HepG2 (cell line): ENCODE data around the gene TMEM273. TPM values are rescaled to one million over a fixed set of nuclear protein-coding genes. Genes with fewer than 3 reads are reported as not detected.

Experiments
- ATAC-seq: fragments of 200-7000 bp; cut with Tn5 transposase; 3 replicates; pipeline ENCODE4 v1.9.1; 2020; ENCODE audit warnings: mild to moderate bottlenecking, moderate library complexity
- BruUV-seq: library from RNA; stranded (reverse); fragments of 400-500 nt; replicated peaks from 2 replicates; lab custom pipeline; 2021; lab: Mats Ljungman, UMichigan
- CTCF ChIA-PET: fragments of 300-600 bp; formaldehyde crosslinking; extraction: SDS; loops from one replicate; lab custom pipeline; 2021; ENCODE audit warnings: low total read pairs, inconsistent platforms, low intra/inter-chr PET ratio; lab: Yijun Ruan, JAX
- POLR2A ChIA-PET: fragments of 350-600 bp; sonication (Branson Sonifier 250); formaldehyde crosslinking; loops from one replicate; lab custom pipeline; 2020; ENCODE audit warnings: antibody characterized with exemption, inconsistent platforms; lab: Yijun Ruan, JAX
- DNase-seq: peaks from one replicate; pipeline ENCODE4 v3.0.0-alpha.2; 2015; ENCODE audit warnings: low spot score
- FAIRE-seq: peaks from 3 replicates; lab custom pipeline; 2011; peaks lifted over from hg19 to GRCh38; lab: Jason Lieb, UNC
- H2AFZ ChIP-seq: one replicate; pipeline ENCODE4 v1.6.1; 2011; ENCODE audit warnings: low read length, inconsistent platforms
- H3K27ac ChIP-seq: fragments of 300-600 bp; 3 replicates; pipeline ENCODE4 v1.8.0; 2011; ENCODE audit warnings: mixed run types, mild to moderate bottlenecking, mixed read lengths, low read length, inconsistent platforms; ENCODE audit not compliant: insufficient read depth; ENCODE audit errors: extremely low read length
- H3K27me3 ChIP-seq, 2 experiments: fragments of 200-600 bp in 1 of 2; 2 replicates in 1 of 2; 3 replicates in 1 of 2; pipeline versions ENCODE4 v1.6.0 to v1.8.0; 2011; ENCODE audit warnings: low read length in 2 of 2, mild to moderate bottlenecking in 2 of 2, moderate library complexity in 2 of 2, inconsistent platforms in 1 of 2; ENCODE audit not compliant: insufficient read depth in 2 of 2, control insufficient read depth in 1 of 2
- H3K36me3 ChIP-seq, 2 experiments: fragments of 200-600 bp in 1 of 2; replicated peaks in 1 of 2; 2 replicates in 1 of 2; 3 replicates in 1 of 2; pipeline versions ENCODE4 v1.5.1 to v1.8.0; 2011; ENCODE audit warnings: low read length in 2 of 2, inconsistent platforms in 1 of 2; ENCODE audit not compliant: insufficient read depth in 2 of 2, control insufficient read depth in 1 of 2
- H3K4me1 ChIP-seq: 2 replicates; pipeline ENCODE4 v1.5.1; 2012; ENCODE audit warnings: low read length, inconsistent platforms; ENCODE audit not compliant: insufficient read depth
- H3K4me2 ChIP-seq: 2 replicates; pipeline ENCODE4 v1.6.0; 2011; ENCODE audit warnings: low read depth, low read length, inconsistent platforms
- H3K4me3 ChIP-seq, 3 experiments: fragments of 200-600 bp in 1 of 3; sonication (generic), shearing (Covaris generic) in 1 of 3; replicated peaks in 1 of 3; 2 replicates each; pipeline ENCODE4 v1.5.1; 2011 to 2016; ENCODE audit warnings: low read length in 3 of 3, inconsistent platforms in 2 of 3, low read depth in 2 of 3, mild to moderate bottlenecking in 2 of 3, control low read depth in 1 of 3, mixed read lengths in 1 of 3; ENCODE audit not compliant: insufficient read depth in 1 of 3
- H3K79me2 ChIP-seq: one replicate; pipeline ENCODE4 v1.6.1; 2011; ENCODE audit warnings: low read length, inconsistent platforms; ENCODE audit not compliant: insufficient read depth
- H3K9ac ChIP-seq: 2 replicates; pipeline ENCODE4 v1.6.0; 2011; ENCODE audit warnings: mild to moderate bottlenecking, low read depth, low read length, inconsistent platforms; ENCODE audit not compliant: insufficient read depth
- H3K9me3 ChIP-seq: 2 replicates; pipeline ENCODE4 v1.5.1; 2012; ENCODE audit warnings: mild to moderate bottlenecking, low read length
- H4K20me1 ChIP-seq: 2 replicates; pipeline ENCODE4 v1.6.0; 2011; ENCODE audit warnings: inconsistent platforms, mild to moderate bottlenecking, low read length, moderate library complexity; ENCODE audit not compliant: insufficient read depth
- CBX1 ChIP-seq: IDR thresholded peaks from one replicate; pipeline ENCODE4 v1.6.1; 2016; ENCODE audit warnings: antibody characterized with exemption, low read depth
- DNMT1 ChIP-seq: sonication (generic); formaldehyde crosslinking; IDR thresholded peaks from 2 replicates; pipeline ENCODE4 v1.5.1; 2020; ENCODE audit warnings: mild to moderate bottlenecking, missing genetic modification reagents
- HNF4A ChIP-seq: sonication (generic); formaldehyde crosslinking; IDR thresholded peaks from 2 replicates; pipeline ENCODE4 v1.4.0; 2020; ENCODE audit warnings: missing genetic modification reagents
- RFX1 ChIP-seq: fragments of 450-650 bp; IDR thresholded peaks from 2 replicates; pipeline ENCODE4 v1.6.1; 2017
- ZNF44 ChIP-seq: sonication (generic); formaldehyde crosslinking; IDR thresholded peaks from 2 replicates; pipeline ENCODE4 v1.5.1; 2020; ENCODE audit warnings: mild to moderate bottlenecking, missing genetic modification reagents
- WGBS: methylation state at CpG from one replicate; pipeline ENCODE4 v1.1.6; 2017; ENCODE audit warnings: low lambda C conversion rate; 5-methylcytosine and 5-hydroxymethylcytosine counted together
- in situ Hi-C: cut with HindIII; loops from 2 replicates; pipeline ENCODE4 v1.10.0; 2017; ENCODE audit warnings: low pct_unique_long_range_greater_than_20kb; ENCODE audit not compliant: extremely low pct_ligation_motif_present
- intact Hi-C: fragments of 100-400 bp; cut with micrococcal nuclease; formaldehyde crosslinking; loops from one replicate; pipeline ENCODE4 v1.10.0; 2022; ENCODE audit not compliant: unreplicated experiment
- polyA plus RNA-seq, 8 experiments: library from polyadenylated mRNA; depleted of rRNA in 3 of 8; stranded (reverse) in 7 of 8; unstranded in 1 of 8; fragments of >200 nt; fragmentation: Illumina TruSeq in 4 of 8; extraction: Trizol in 4 of 8; gene quantifications; 2 replicates each; pipeline versions ENCODE4 v1.2.1 to v1.2.3, GENCODE V29; 2011 to 2016; ENCODE audit warnings: low read depth in 4 of 8, missing spikeins in 1 of 8, mixed read lengths in 1 of 8; ENCODE audit not compliant: insufficient read depth in 1 of 8
- total RNA-seq, 5 experiments: library from RNA; depleted of rRNA; stranded (reverse); fragments of >200 nt; fragmentation: Illumina TruSeq; extraction: Trizol; gene quantifications; 2 replicates each; pipeline ENCODE4 v1.2.3, GENCODE V29; 2016; ENCODE audit warnings: low read depth in 1 of 5
- TF ChIP-seq, protein P1 (sequence below): sonication (generic); formaldehyde crosslinking; IDR thresholded peaks from 2 replicates; pipeline ENCODE4 v1.4.0; 2020; ENCODE audit warnings: mild to moderate bottlenecking, missing genetic modification reagents
- TF ChIP-seq, protein P2 (sequence below): sonication (generic); formaldehyde crosslinking; IDR thresholded peaks from 2 replicates; pipeline ENCODE4 v1.4.0; 2020; ENCODE audit warnings: missing genetic modification reagents, borderline replicate concordance

The TMEM273 gene
- total and polyA plus RNA-seq, 2 of the 13 experiments (the other 11 are each of a cell fraction or from before 2014, with no cell fraction given), result not detected

DNA sequence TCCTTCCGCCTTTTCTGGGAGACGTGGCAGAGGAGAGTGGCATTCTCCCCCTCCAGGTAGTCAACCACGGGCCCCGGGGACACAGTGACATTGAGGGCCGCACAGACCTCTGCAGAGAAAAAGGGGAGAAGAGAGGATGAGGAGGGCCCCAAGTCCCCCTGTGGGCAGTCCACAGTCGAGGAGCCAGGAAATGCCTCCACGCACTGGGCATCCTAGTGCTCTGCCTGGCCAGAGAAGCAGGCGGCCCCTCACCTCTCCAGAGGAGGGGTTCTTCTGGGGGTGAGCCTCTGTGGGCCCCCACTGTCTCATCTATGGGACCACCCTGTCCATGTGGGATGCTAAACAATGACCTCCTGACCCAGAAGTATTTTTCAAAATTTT is 80.3 kb downstream of the TMEM273 start:
- Histone ChIP-seq H3K79me2 (no peaks in the 10 kb centered on the region), H3K4me2 (no peak overlapping the region), H4K20me1 (no peaks in the 10 kb centered on the region), H3K4me1 (no peaks in the 10 kb centered on the region), H2AFZ (no peak overlapping the region), H3K9ac (no peak overlapping the region), H3K27ac (no peak overlapping the region), H3K27me3 (0 out of 5 replicates have a peak, but pooled peaks cover 0 to 2% of the 10 kb centered on the region in 2 experiments), H3K36me3 (no peaks in the 10 kb centered on the region), H3K9me3 (no peaks in the 10 kb centered on the region), H3K4me3 (no peak overlapping the region)
- BruUV-seq, result no TSS peak
- WGBS, result 60% methylated on average over 2 of the region's 8 CpGs
- CTCF ChIA-PET, result no interaction called here
- no peak for FAIRE-seq
- in situ Hi-C loops (no loop called here), intact Hi-C loops (no loop called here)
- POLR2A ChIA-PET, result no interaction called here
- ATAC-seq, result no peak
- no peak for DNase-seq
- TF ChIP-seq, protein P1, sequence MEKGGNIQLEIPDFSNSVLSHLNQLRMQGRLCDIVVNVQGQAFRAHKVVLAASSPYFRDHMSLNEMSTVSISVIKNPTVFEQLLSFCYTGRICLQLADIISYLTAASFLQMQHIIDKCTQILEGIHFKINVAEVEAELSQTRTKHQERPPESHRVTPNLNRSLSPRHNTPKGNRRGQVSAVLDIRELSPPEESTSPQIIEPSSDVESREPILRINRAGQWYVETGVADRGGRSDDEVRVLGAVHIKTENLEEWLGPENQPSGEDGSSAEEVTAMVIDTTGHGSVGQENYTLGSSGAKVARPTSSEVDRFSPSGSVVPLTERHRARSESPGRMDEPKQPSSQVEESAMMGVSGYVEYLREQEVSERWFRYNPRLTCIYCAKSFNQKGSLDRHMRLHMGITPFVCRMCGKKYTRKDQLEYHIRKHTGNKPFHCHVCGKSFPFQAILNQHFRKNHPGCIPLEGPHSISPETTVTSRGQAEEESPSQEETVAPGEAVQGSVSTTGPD (CRISPR knock-in tag), result no peak
- TF ChIP-seq RFX1, result no peak

DNA sequence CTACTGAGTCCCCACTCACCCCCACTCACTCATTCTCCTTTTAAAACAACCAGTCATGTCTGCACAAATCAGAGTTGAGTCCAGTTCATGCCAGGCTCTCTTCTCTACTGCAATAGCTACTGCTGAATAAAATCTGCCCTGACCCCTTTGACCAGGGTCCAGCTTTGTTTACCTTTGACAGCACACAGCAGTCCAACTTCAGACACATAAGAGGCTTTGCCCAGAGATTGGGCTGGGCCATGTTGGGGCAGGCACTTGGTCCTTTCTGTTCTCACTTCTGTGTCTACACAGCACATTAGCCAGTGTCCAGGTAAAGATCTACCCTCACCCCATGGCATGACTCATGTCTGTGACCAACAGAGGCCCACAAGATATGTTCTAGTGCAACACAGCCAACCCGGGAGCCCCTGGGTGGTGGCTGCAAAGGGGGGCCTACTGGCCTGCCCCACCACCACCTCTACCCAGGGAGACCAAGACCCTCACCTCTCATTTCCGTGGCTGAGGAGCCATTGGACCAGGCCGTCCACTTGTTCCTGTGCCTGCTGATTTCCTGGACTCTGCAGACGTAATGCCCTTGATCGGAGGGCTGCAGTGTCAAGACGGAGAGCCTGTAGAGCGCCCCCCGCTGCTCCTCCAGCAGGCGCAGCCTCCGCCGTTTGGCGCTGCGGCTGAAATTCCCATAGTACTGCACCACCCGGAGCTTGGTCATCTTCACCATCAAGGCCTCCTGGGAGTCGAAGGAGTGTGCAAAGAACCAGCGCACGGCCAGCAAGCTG is 80.9 kb downstream of the TMEM273 start:
- H3K4me1 ChIP-seq, result no peaks in the 10 kb centered on the region
- intact Hi-C loops (no loop called here), in situ Hi-C loops (no loop called here)
- FAIRE-seq (no peak), DNase-seq (no peak), ATAC-seq (peak; percentile 69)
- ChIA-PET CTCF (no interaction called here), POLR2A (no interaction called here)
- no peak overlapping the region for H3K4me3 ChIP-seq
- 0 out of 5 replicates have a peak, but pooled peaks cover 0 to under 1% of the 10 kb centered on the region in 2 experiments for H3K27me3 ChIP-seq
- H3K27ac ChIP-seq, result no peak overlapping the region
- H3K4me2 ChIP-seq, result no peak overlapping the region
- no peaks in the 10 kb centered on the region for H4K20me1 ChIP-seq
- H3K9ac ChIP-seq, result no peak overlapping the region
- no peaks in the 10 kb centered on the region for H3K79me2 ChIP-seq
- no peaks in the 10 kb centered on the region for H3K9me3 ChIP-seq
- 86% methylated on average over 7 of the region's 17 CpGs for WGBS
- TF ChIP-seq, protein P2, sequence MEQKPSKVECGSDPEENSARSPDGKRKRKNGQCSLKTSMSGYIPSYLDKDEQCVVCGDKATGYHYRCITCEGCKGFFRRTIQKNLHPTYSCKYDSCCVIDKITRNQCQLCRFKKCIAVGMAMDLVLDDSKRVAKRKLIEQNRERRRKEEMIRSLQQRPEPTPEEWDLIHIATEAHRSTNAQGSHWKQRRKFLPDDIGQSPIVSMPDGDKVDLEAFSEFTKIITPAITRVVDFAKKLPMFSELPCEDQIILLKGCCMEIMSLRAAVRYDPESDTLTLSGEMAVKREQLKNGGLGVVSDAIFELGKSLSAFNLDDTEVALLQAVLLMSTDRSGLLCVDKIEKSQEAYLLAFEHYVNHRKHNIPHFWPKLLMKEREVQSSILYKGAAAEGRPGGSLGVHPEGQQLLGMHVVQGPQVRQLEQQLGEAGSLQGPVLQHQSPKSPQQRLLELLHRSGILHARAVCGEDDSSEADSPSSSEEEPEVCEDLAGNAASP (CRISPR knock-in tag), result no peak
- TF ChIP-seq ZNF44 (CRISPR knock-in tag) (0 out of 2 replicates have a peak, but pooled peaks have one; percentile 71), HNF4A (CRISPR knock-in tag) (0 out of 2 replicates have a peak, but pooled peaks have one; percentile 11), DNMT1 (CRISPR knock-in tag) (no peak), CBX1 (no peak)
- no TSS peak for BruUV-seq
- H3K36me3 ChIP-seq, result no peaks in the 10 kb centered on the region
- H2AFZ ChIP-seq, result no peak overlapping the region
